ENCODE measurements around the gene VAT1L.

VAT1L gene

GRCh38 chr16:77918809-77919707 lies 130.7 kb downstream of the VAT1L start:
- Histone ChIP-seq H3K4me1 (ENCODE audit: control insufficient read depth, low read length) (no peaks in the 10 kb centered on the region), H3K27me3 (ENCODE audit: control insufficient read depth, low read length) (no peaks in the 10 kb centered on the region), H3F3A (ENCODE audit: control insufficient read depth, insufficient read depth) (no peaks in the 10 kb centered on the region), H3K27ac (ENCODE audit: low read depth, low read length) (no peak overlapping the region), H3K79me2 (ENCODE audit: control insufficient read depth, low read length) (no peaks in the 10 kb centered on the region), H4K20me1 (ENCODE audit: control insufficient read depth, insufficient read depth, low read depth, low read length) (no peaks in the 10 kb centered on the region), H3K9me2 (replicated peaks; ENCODE audit: control insufficient read depth, low read length) (no peaks in the 10 kb centered on the region), H3K9me3 (ENCODE audit: control insufficient read depth, insufficient read depth, low read length) (no peaks in the 10 kb centered on the region), H3K4me2 (ENCODE audit: low read length) (no peak overlapping the region), H3K4me3 (ENCODE audit: low read length) (no peak overlapping the region), H3K36me3 (ENCODE audit: control insufficient read depth, low read length) (no peaks in the 10 kb centered on the region)
- no peak for TF ChIP-seq EZH2phosphoT487 (IDR thresholded peaks at IDR 0.05; ENCODE audit: borderline replicate concordance, low read length)
- TF ChIP-seq, protein P1, sequence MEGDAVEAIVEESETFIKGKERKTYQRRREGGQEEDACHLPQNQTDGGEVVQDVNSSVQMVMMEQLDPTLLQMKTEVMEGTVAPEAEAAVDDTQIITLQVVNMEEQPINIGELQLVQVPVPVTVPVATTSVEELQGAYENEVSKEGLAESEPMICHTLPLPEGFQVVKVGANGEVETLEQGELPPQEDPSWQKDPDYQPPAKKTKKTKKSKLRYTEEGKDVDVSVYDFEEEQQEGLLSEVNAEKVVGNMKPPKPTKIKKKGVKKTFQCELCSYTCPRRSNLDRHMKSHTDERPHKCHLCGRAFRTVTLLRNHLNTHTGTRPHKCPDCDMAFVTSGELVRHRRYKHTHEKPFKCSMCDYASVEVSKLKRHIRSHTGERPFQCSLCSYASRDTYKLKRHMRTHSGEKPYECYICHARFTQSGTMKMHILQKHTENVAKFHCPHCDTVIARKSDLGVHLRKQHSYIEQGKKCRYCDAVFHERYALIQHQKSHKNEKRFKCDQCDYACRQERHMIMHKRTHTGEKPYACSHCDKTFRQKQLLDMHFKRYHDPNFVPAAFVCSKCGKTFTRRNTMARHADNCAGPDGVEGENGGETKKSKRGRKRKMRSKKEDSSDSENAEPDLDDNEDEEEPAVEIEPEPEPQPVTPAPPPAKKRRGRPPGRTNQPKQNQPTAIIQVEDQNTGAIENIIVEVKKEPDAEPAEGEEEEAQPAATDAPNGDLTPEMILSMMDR (IDR thresholded peaks at IDR 0.05; ENCODE audit: low read depth, low read length, poor library complexity, severe bottlenecking) = no peak

- H3K4me3 ChIP-seq (ENCODE audit: low read length) = no peak overlapping the region
- H4K20me1 ChIP-seq (ENCODE audit: control insufficient read depth, insufficient read depth, low read depth, low read length) = no peaks in the 10 kb centered on the region
- no peaks in the 10 kb centered on the region for H3K4me1 ChIP-seq (ENCODE audit: control insufficient read depth, low read length)
- H3K27me3 ChIP-seq (ENCODE audit: control insufficient read depth, low read length) = no peaks in the 10 kb centered on the region
- H3K9me2 ChIP-seq (replicated peaks; ENCODE audit: control insufficient read depth, low read length) = no peaks in the 10 kb centered on the region
- no peaks in the 10 kb centered on the region for H3F3A ChIP-seq (ENCODE audit: control insufficient read depth, insufficient read depth)
- no peaks in the 10 kb centered on the region for H3K36me3 ChIP-seq (ENCODE audit: control insufficient read depth, low read length)
- no peaks in the 10 kb centered on the region for H3K79me2 ChIP-seq (ENCODE audit: control insufficient read depth, low read length)
- H3K9me3 ChIP-seq (ENCODE audit: control insufficient read depth, insufficient read depth, low read length) = no peaks in the 10 kb centered on the region
- H3K27ac ChIP-seq (ENCODE audit: low read depth, low read length) = no peak overlapping the region
- H3K4me2 ChIP-seq (ENCODE audit: low read length) = no peak overlapping the region
- TF ChIP-seq EZH2phosphoT487 (IDR thresholded peaks at IDR 0.05; ENCODE audit: borderline replicate concordance, low read length) = no peak
- TF ChIP-seq, protein P1 (IDR thresholded peaks at IDR 0.05; ENCODE audit: low read depth, low read length, poor library complexity, severe bottlenecking) = no peak
These were observed 131.5 kb downstream of the VAT1L start for GRCh38 chr16:77919761-77920415.

GRCh38 chr16:77920984-77921383 lies 132.6 kb downstream of the VAT1L start:
- H3K36me3 ChIP-seq (ENCODE audit: control insufficient read depth, low read length) = no peaks in the 10 kb centered on the region
- no peaks in the 10 kb centered on the region for H3K79me2 ChIP-seq (ENCODE audit: control insufficient read depth, low read length)
- no peaks in the 10 kb centered on the region for H3K27me3 ChIP-seq (ENCODE audit: control insufficient read depth, low read length)
- no peaks in the 10 kb centered on the region for H3K4me1 ChIP-seq (ENCODE audit: control insufficient read depth, low read length)
- no peak for TF ChIP-seq EZH2phosphoT487 (IDR thresholded peaks at IDR 0.05; ENCODE audit: borderline replicate concordance, low read length)
- TF ChIP-seq, protein P1 (IDR thresholded peaks at IDR 0.05; ENCODE audit: low read depth, low read length, poor library complexity, severe bottlenecking) = no peak
- no peak overlapping the region for H3K27ac ChIP-seq (ENCODE audit: low read depth, low read length)
- no peaks in the 10 kb centered on the region for H3K9me2 ChIP-seq (replicated peaks; ENCODE audit: control insufficient read depth, low read length)
- no peaks in the 10 kb centered on the region for H4K20me1 ChIP-seq (ENCODE audit: control insufficient read depth, insufficient read depth, low read depth, low read length)
- H3K4me3 ChIP-seq (ENCODE audit: low read length) = no peak overlapping the region
- H3K9me3 ChIP-seq (ENCODE audit: control insufficient read depth, insufficient read depth, low read length) = no peaks in the 10 kb centered on the region
- no peak overlapping the region for H3K4me2 ChIP-seq (ENCODE audit: low read length)
- H3F3A ChIP-seq (ENCODE audit: control insufficient read depth, insufficient read depth) = no peaks in the 10 kb centered on the region
